Measurements from ENCODE around the gene COBLL1.

The COBLL1 gene

DNA sequence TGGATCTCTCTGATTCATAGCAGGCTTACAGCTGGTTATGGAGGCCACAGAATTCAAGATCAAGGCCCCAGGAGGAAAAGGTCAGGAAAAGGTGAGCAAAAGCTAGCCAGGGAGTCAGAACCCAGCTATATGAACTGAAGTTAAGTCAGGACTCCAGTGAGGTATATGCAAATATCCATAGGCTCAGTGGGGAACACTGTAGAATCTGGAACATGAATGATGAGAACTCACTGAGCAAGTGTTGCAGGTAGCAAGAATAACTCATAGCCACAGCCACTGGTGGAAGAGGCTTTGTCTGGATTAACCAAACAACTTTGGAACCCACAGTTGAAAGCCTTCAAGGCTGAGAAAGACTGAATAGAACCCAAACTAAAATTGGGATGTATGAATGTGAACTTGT is 24.7 kb downstream of the COBLL1 start:
- DNase-seq, result no peak

DNA sequence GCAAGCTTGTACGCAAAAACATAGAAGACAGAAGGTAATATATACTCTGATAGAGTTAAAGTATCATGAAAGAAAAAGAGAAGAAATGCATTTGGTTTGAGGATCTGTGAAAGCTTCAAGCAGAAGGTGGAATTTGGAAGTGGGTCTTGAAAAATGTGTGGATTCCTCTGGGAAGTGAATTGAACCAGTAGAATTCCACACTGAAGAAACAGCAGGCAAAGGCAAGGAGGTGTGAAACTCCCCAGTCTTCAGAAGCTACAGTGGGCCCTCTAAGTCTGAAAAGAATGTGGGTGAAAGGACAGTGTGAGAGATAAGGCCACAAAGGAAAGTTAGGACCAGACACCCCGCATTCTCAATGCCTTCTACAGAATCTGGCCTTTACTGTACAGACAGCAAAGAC is 25.6 kb downstream of the COBLL1 start:
- DNase-seq, result no peak

DNA sequence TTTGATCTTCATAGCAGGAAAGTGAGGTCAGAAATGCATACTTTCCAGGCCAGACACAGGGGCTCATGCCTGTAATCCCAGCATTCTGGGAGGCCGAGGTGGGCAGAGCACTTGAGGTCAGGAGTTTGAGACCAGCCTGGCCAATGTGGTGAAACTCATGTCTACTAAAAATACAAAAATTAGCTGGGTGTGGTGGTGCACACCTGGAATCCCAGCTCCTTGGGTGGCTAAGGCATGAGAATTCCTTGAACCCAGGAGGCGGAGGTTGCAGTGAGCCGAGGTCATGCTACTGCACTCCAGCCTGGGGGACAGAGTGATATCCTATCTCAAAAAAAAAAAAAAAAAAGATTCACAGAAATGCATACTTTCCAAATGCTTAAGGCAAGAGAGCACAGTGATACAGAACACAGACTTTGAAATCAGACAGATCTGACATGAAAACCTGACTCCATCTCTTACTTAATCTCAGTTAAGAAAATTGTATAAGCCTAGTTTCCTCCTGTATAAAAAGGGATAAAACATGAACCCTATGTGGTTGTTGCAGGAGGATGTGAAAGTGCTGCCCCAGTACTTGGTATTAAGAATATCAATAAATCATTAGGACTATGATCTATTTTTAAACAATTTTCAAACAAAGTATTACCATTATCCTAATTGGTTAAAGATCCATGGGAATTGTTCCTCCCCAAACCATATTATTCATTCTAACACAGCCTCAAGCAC is 26.4 kb downstream of the COBLL1 start:
- no peak for DNase-seq

DNA sequence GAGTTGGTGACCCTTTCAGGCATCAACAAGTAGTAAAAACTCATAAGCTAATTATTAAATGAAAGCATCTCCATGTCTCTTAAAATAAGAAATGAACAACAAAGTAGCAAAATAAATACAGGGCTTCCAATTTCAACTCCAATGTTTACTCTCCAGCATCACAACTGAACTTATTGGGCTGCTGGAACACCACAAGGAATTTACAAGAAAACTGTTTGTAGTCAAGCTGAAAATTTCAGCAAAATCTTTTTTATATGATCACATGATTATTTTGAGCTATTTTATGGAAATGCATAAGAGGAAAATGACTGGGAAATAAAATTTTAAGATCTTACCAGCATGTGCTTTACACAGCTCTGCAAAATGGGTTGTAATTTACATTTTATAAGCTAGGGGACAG is 28.1 kb downstream of the COBLL1 start:
- DNase-seq, result no peak

DNA sequence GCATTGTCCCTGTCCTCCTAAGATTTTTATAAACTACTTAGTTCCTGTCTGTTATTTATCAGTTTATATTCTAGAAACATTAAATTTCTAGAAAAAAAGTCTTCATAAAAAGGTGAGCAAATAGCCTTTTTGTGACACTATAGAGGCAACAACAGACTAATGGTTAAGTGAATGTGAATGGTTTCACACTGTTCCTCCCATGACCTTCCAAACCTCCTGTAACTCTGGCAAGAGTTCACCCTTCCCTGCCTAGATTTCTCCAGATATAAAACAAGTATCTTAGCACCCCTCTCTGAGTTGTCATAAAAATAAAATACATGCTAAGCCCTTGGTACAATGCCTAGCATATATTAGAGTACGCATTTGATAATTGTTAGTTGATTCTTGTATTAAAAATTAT is 29.2 kb downstream of the COBLL1 start:
- no peak for DNase-seq

DNA sequence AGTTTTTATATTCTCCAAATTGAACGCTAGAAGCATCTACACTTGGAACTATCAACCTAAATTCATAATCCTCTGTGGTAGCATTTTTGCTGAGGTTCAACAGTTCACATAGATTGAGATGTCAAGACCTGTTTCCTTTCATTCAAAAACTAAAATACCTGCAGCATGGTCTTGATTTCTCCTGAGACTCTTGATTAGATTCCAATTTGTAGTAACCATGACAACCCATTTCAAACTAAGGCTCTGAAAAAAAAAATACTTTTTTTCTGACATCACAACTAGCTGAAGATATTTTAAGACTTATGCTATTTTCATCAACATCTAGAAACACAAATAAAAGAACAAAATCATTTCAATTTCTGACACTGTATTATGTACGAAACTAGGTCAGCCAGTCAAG is 29.8 kb downstream of the COBLL1 start:
- DNase-seq, result no peak

DNA sequence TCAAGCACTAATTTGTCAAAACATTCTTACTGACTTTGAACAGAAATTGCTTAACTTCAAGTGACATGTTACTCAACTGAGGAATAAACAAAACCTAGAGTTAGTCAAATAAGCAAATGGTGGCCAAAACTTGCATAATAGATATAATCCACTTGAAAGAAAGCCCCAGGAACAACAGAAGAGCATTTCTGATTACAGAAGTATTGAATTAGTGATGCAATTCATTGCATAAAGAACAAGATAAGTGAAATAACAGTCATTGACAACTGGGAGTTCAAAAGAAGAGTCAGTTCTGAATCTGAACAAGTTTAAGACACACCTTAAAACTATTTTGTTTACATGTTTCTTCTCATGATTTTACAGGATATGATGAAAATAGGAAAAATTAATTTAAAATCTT is 30.8 kb downstream of the COBLL1 start:
- DNase-seq, result no peak

DNA sequence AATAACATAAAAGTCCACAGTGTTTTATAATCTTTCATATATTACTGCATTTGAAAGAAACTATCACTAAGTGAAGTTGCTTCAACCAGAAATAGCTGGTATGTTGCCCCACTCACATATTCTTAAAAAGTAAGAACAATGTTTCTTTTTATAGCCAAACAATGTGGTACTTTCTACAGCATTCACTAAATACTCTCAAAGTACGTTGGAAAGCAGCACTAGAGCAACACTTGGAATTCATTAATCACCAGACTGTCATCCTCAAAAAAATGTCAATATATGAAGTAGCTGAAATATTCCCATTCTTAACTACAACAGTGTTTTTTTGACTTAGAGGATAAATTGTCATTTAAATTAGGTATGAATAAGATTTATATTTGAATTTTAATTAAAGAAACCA is 32.8 kb downstream of the COBLL1 start:
- DNase-seq, result no peak

DNA sequence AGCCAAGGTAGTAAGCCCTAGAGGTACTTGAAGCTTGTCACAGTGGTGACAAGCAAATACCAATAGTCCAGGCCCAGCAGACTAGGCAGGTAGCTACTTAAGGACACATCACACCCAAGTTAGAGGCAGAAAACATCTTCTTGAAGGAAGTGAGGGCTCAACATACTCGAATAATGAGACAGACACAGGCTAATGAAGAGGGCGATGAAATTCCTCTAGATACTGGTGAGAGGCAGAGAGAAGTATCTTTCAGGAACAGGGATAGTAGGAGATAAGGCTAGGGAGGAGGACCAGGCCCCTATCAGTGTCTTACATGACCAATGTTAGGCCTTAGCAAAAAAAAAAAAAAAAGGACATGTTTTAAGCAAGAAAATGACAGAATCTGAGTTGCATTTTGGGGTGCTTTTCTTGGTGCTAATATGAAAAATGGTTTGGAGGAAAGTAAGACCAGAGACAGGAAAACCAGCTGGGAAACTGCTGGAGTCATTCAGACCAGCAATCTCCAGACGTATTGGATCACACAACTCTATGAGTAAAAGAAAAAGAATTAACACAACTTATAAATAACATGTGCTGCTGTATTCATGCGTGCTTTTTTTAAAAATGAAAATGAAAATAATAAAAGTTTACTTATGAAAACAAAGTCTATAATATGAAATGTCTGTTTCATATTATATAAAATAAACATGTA is 37.7 kb downstream of the COBLL1 start:
- DNase-seq, result no peak

DNA sequence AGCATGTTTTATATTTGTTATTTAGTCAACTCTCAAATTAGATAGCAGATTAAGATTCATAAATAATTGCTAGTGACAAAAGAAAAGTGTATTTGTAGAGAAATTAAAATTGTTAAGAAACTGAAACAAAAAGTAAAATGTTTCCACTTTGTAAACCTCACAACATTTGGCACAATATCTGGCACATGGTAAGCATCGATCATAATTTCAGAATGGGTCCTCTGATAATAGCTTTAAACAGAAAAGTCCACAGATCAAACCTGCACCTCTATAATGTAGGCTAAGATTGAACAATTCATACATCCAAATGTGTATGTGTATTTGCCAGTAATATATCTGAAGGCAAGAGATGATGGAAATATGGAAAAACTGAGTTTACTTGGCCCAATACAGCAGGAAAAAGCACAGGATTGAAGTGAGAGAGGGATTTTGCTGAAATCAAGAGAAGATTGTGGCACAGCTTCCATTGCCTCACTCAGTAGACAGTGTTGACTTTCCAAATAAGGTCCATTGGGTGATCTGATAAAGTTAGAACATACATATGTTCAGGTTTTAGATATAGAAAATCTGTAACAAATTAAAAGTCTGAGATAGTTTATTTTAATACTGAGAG is 39.4 kb downstream of the COBLL1 start:
- DNase-seq, result no peak

DNA sequence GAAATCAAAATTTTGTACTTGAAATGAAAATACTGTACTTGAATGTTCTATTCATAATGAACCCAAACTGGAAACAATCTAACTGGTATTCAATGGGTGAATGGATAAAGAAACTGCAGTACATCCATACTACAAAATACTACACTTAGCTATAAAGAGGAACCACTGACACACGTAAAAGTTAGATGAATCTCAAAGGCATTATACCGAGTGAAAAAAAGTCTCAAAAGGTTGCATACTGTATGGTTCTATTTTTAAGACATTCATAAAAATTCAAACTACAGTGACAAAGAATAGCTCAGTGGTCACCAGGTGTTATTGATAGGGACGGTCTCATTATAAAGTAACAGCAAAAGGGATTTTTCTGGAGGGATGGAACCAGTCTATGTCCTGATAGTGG is 41.1 kb downstream of the COBLL1 start:
- no peak for DNase-seq

DNA sequence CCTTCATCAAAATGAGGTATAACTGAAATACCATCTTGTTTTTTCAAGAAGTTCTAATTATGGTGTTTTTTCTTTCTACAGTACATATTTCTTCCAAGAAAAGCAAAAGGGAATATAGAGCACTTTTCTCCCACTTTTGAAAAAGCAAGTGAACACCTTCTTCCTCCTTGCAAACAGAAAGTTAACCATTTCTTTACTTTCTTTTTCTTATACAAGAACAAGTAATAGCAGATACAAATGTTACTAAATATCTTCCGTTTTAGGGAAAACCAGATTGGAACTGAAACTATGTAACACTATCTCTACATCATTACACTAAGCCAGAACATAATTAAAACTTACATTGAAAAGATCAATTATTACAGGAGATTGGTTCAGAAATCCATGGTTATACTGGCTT is 44.0 kb downstream of the COBLL1 start:
- no peak for DNase-seq

DNA sequence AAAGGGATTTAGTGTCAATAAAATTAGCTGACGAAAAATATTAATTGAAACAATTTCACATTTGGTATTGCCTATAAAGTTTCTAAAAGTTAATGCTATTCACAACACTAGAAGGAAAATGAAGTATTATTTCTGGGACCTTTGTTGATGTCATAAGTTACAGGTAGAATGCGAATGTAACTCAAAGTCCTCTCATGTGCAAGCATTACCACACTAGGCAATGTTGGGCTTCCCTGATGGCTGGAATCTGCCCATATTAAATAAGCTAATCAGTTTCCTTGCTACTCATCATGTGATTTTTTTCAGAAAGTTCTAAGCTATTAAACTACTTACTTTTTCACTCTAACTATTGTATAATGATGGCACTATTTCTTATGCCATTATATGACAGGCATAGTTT is 44.6 kb downstream of the COBLL1 start:
- no peak for DNase-seq

DNA sequence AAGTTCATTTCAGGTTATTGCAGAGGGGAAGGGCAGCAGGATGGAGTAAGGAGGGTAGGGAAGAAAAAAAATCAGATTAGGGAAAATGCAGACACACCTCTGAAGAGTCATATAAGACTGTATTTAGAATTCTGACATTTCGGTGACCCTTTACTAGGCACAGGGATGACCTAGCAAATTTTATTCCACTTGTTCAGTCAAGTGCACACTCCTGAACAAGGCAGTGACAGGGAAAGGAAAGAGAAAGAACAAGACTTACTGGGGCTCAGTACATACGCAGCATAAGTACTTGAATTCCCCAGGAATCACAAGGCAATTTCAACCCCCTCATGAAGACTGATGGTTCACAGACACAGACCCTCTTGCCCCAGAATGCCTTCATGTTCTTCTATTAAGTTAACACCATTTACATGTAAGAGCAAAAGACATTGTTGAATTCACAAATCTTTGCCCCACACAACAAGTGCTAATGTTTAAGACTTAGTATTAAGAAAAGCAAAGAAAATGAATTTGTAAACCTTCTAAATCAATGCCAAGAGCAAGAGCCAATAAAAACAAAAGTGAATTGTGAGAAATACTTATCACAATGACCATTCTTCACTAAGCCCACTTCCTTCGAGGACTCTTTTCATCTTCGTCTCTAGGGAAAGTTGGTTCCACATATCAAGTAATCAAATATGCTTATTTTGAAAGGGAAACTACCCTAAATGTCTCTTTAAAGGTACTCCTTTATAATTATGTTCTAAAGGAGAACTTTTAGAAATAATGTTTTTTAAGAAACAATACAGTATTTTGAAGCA is 47.0 kb downstream of the COBLL1 start:
- DNase-seq, result no peak

DNA sequence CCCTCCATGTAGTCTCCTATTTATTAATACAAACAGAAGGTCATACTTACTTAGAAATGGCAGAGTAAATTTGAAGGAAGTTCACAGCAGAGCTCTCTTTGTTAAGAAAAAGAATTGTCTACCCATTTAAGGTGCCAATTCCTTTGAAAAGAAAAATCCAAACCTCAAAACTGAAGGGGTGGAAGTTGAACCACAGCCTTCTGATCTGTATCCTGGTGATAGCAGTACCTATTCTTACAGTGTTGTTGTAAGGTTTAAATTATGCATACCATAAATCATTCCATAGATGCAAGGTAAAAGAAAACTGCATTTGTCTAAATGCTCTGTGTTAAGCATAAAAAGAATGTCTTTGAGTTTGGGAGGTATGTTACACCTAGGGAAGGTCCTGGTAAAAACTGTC is 47.6 kb downstream of the COBLL1 start:
- DNase-seq, result no peak

DNA sequence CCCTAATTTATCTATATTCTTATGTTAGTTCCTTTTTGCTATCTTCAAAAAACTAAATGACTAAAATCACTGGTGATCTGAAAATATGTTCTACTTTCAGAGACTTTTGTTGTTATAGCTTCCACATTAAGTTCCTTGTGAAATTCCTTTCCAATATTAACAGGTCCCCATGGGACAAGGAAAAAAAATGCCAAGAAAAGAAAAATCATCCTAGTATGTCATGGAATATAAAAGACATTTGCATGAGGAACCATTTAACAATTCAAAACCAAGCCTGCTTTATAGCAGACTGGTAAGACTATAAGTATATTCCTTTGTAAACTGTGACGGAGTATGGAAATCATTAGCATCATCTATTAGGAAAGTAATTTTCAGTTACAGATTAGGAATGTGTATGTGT is 48.1 kb downstream of the COBLL1 start:
- no peak for DNase-seq

DNA sequence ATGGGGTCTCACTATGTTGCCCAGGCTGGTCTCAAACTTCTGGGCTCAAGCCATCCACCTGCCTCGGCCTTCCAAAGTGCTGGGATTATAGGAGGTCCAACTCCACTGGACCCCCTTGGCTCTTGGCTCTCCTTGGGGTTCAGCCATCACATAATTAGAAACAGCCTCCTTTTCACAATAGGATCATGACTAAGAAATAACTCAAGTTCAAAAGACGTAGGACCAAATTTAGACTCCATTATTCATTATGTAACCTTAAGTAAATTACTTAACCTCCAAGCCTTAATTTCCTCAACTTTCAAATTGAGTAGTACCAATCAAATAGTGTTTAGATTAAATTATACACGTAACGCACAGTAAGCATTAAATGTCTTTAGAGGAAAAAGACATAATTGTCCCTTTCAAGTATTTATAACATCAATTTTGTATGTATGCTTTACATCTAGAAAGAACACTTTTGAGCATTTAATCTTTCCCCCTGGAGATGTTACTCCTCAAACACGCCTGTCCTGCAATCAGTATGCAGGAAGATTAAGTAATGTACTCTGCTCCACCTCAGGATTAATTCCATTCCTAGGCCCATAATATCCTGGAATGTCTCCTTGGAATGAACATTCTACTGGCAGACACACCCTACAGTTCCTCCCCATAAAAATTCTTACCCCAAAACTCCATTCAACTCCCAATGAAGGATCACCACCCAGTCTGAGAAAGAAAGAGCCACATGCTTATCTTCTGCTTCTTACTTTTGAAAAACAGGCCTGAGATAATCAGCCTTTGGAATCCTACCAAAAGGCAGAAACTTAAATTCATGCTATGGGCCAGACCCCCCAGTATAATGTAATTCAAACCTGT is 49.1 kb downstream of the COBLL1 start:
- DNase-seq, result no peak

DNA sequence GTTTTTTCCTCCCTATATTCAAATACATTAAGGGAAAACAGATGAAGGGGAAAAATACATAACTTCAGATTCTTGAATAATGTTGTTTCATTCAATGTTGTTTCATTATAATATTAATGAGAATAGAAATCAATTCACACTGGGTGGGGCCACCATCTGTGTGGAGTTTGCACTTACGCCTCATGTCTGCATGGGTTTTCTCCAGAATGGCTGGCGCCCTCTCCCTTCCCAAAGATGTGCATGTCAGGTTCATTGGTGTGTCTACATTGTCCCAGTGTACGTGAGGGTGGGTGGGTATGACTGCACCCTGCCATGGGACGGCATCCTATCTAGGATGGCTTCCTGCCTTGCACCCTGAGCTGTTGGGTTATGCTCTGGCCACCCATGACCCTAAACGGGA is 51.7 kb downstream of the COBLL1 start:
- no peak for DNase-seq

DNA sequence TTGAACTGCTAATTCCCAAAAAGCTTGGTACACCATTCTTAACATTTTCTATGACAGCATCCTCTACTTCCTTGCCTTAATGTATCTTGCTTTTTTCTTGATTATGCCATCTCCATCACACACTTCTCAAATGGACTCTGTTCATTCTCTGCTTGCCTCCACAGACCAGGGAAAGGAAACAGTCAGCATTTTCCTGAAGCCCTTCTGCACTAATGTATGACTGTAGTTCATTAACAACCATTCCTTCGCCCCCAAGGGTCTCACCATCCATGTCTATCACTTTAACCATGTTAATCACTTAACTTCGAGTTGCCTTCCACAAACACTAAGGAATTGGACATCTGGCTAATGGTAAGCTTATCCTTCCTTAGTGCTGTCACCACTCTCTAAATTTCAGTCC is 54.8 kb downstream of the COBLL1 start:
- DNase-seq, result no peak

DNA sequence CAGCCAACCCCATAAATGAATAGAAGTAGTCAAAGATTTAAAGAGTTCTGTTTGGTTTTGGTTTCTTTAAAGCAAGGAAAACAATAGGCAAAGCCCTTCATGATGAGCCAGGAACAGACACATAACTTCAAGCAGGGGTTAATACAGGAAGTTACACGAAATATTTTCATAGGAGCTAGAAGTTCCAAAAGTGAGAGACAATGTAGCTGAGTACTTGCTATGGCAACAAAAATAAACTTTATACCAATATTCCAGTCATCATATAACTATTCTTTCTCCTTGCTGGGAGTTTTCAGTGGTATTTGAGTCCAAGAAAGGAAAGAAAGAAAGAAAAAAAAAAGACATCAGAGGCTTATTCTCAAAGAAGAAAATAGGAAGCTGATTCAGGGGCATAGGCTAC is 56.2 kb downstream of the COBLL1 start:
- DNase-seq, result no peak

DNA sequence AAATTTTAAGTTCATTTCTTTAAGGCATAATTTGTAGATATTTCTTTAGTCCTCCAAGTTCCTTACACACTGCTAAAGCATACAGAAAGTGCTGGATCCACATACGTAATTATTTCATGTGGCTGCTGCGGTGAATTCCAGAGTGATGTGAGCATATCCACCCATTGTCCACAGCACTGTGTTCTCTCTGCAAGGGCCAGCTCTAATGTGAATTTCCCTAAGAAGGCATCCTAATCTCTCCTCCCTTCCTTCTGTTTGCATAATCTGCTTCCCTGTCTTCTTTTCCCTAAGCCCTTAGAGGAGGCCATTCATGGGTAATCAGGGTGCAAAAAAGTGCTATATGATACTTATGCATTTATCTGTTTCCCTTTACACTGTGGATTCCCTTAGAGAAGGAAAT is 57.2 kb downstream of the COBLL1 start:
- no peak for DNase-seq

DNA sequence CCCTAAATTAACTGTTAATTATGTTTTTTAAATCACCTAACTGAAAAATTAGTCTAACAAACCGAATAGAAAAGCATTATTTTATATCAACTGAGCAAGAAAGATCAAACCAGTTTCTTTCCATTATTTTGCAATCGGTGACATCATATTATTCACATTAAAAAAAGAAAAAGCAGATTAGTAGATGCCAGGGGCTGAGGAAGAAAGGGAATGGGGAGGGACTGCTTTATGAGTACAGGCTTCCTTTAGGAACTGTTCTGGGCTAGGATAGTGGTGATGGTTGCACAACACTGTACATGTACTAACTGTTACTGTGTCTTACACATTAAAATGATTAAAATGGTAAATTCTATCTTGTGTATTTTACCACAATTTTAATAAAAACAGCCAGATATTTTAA is 59.3 kb downstream of the COBLL1 start:
- no peak for DNase-seq

DNA sequence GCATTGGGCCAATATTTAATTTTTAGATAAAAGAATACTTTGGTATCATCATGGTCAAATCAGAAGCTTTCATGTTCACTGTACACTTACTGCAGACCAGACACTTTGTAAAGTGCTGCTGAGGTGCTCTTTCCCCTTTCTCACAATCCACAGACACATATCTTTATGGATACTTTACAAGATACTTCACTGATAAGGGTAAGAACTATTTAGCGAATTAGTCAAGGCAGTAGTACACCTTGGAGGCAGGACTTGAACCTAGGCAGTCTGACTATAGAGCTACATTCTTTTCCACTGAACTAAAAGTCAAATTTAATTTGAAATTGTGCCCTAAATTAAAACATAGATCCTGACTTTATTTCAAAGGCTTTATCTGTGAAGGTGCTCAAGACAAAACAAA is 60.2 kb downstream of the COBLL1 start:
- DNase-seq, result no peak
